Measurements from ENCODE around the gene NAA30.

DNA sequence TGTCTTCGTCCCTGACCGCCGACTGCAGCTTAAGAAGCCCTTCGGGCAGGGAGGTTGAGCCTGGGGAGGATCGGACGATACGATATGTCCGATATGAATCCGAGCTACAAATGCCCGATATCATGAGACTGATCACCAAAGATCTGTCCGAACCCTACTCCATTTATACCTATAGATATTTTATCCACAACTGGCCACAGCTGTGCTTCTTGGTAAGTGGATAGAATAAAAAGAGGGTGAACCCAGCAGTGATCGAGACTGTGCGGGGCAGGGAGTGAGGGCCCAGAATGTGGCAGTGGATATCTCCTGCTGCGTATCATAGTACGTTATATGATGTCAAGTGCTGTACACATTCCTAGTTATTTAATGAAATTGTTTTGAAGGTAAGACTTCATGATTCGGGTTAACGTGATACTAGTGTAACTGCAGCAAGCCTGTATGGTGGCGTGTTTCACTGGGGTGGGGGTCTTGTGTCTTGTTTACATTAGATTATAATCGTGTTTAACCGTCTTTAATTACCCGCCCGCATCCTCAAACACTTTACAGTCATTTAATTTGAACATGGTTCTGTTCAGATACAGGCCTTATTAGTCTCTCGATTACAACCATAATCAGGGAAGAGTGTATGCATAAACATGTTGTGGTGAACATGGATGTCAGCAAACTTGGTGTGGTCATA lies 1.3 kb downstream of the NAA30 start:
- TF ChIP-seq EP300 (conservative IDR thresholded peaks at IDR 0.05; ENCODE audit: poor library complexity, severe bottlenecking) (no peak), RAD21 (conservative IDR thresholded peaks at IDR 0.05) (no peak), CTCF (IDR thresholded peaks at IDR 0.05; ENCODE audit: poor library complexity, severe bottlenecking) (no peak)
- TF ChIP-seq, protein P1, sequence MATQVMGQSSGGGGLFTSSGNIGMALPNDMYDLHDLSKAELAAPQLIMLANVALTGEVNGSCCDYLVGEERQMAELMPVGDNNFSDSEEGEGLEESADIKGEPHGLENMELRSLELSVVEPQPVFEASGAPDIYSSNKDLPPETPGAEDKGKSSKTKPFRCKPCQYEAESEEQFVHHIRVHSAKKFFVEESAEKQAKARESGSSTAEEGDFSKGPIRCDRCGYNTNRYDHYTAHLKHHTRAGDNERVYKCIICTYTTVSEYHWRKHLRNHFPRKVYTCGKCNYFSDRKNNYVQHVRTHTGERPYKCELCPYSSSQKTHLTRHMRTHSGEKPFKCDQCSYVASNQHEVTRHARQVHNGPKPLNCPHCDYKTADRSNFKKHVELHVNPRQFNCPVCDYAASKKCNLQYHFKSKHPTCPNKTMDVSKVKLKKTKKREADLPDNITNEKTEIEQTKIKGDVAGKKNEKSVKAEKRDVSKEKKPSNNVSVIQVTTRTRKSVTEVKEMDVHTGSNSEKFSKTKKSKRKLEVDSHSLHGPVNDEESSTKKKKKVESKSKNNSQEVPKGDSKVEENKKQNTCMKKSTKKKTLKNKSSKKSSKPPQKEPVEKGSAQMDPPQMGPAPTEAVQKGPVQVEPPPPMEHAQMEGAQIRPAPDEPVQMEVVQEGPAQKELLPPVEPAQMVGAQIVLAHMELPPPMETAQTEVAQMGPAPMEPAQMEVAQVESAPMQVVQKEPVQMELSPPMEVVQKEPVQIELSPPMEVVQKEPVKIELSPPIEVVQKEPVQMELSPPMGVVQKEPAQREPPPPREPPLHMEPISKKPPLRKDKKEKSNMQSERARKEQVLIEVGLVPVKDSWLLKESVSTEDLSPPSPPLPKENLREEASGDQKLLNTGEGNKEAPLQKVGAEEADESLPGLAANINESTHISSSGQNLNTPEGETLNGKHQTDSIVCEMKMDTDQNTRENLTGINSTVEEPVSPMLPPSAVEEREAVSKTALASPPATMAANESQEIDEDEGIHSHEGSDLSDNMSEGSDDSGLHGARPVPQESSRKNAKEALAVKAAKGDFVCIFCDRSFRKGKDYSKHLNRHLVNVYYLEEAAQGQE (IDR thresholded peaks at IDR 0.05; ENCODE audit: borderline replicate concordance), result no peak
